M059J (cell line): ENCODE results near the gene MMP24OS. TPM values are rescaled to one million over a fixed set of nuclear protein-coding genes. Genes with fewer than 3 reads are reported as not detected.

Experiments used
- DNase-seq: peaks from one replicate; pipeline ENCODE4 v3.0.0-alpha.2; 2012; ENCODE audit warnings: low read depth
- total RNA-seq: library from RNA; depleted of rRNA; stranded (reverse); fragments of >200 nt; shearing (Covaris generic); gene quantifications from 2 replicates; pipeline ENCODE4 v1.2.3, GENCODE V29; 2014

Gene MMP24OS
- total RNA-seq, 1 experiment from 2014 or later: 19.4 TPM

GRCh38 chr20:35291654-35292503, 14.0 kb upstream of the MMP24OS start, which contains the start of gene FAM83C:
Gene FAM83C, minus strand, starts transcription at chr20:35292425. Its CDS starts 121 bp downstream, at chr20:35292304.
- DNase-seq: no peak

- DNase-seq: no peak
These were observed 13.0 kb upstream of the MMP24OS start for GRCh38 chr20:35290887-35291417.

GRCh38 chr20:35290186-35290886, 12.4 kb upstream of the MMP24OS start:
- no peak for DNase-seq

GRCh38 chr20:35288325-35289060, 10.6 kb upstream of the MMP24OS start:
- DNase-seq: no peak

- no peak for DNase-seq
These were observed 9.8 kb upstream of the MMP24OS start for GRCh38 chr20:35287509-35288324.

GRCh38 chr20:35286899-35287508, 9.1 kb upstream of the MMP24OS start:
- no peak for DNase-seq

- DNase-seq: no peak
These were observed 8.4 kb upstream of the MMP24OS start for GRCh38 chr20:35286077-35286898.

GRCh38 chr20:35285806-35286076, 7.8 kb upstream of the MMP24OS start:
- DNase-seq: no peak

- no peak for DNase-seq
These were observed 7.3 kb upstream of the MMP24OS start for GRCh38 chr20:35284992-35285805.

- peak; percentile 95 for DNase-seq
These were observed 6.5 kb upstream of the MMP24OS start, which contains the start of gene EIF6 for GRCh38 chr20:35284267-35284991. Gene EIF6, minus strand, starts transcription at chr20:35284772. Its CDS starts 285 bp downstream, at chr20:35284487.

- DNase-seq: no peak
These were observed 5.7 kb upstream of the MMP24OS start for GRCh38 chr20:35283441-35284266.

- DNase-seq: no peak
These were observed 3.7 kb upstream of the MMP24OS start for GRCh38 chr20:35281506-35282101.

GRCh38 chr20:35280523-35280922, 2.6 kb upstream of the MMP24OS start:
- no peak for DNase-seq

GRCh38 chr20:35279533-35280174, 1.7 kb upstream of the MMP24OS start:
- no peak for DNase-seq

GRCh38 chr20:35279040-35279439, 1.1 kb upstream of the MMP24OS start:
- DNase-seq: peak; percentile 32

GRCh38 chr20:35277127-35277526, 795 bp downstream of the MMP24OS start:
- DNase-seq: no peak
